Mesothelial cell of epicardium (in vitro differentiated cells): Measurements from ENCODE around the gene ISCA2. TPM values are rescaled to one million over a fixed set of nuclear protein-coding genes. Genes with fewer than 3 reads are reported as not detected.

Source experiments
- DNase-seq, 2 experiments: peaks; one replicate each; pipeline ENCODE4 v3.0.0; 2021; ENCODE audit warnings: low spot score in 2 of 2; ENCODE audit not compliant: unreplicated experiment in 2 of 2
- H3K27ac Mint-ChIP-seq: 2 replicates; pipeline ENCODE4 v1.8.0; 2021; ENCODE audit warnings: mixed read lengths
- H3K27me3 Mint-ChIP-seq: 2 replicates; pipeline ENCODE4 v1.8.0; 2021; ENCODE audit warnings: low read depth, mixed read lengths
- H3K36me3 Mint-ChIP-seq: 2 replicates; pipeline ENCODE4 v1.8.0; 2021; ENCODE audit warnings: mixed read lengths
- H3K4me1 Mint-ChIP-seq: 2 replicates; pipeline ENCODE4 v1.8.0; 2021; ENCODE audit warnings: mixed read lengths
- H3K4me3 Mint-ChIP-seq: 2 replicates; pipeline ENCODE4 v1.8.0; 2021; ENCODE audit warnings: mild to moderate bottlenecking, moderate library complexity, mixed read lengths
- H3K9me3 Mint-ChIP-seq: 2 replicates; pipeline ENCODE4 v1.8.0; 2021; ENCODE audit warnings: mixed read lengths
- CTCF ChIP-seq: fragments of 200-600 bp; sonication (generic); IDR thresholded peaks from one replicate; pipeline ENCODE4 v1.5.0; 2021; ENCODE audit warnings: antibody characterized with exemption; ENCODE audit not compliant: unreplicated experiment
- total RNA-seq: library from RNA; stranded (reverse); gene quantifications from 3 replicates; pipeline ENCODE4 v1.2.1, GENCODE V29; 2021

ISCA2 gene
- total RNA-seq, 1 donor from 2014 or later: 24.1 TPM

GRCh38 chr14:74505831-74506230, 12.3 kb downstream of the ISCA2 start:
- Mint-ChIP-seq H3K4me1 (peaks cover 6% of the 10 kb centered on the region), H3K27me3 (peaks cover 23% of the 10 kb centered on the region), H3K4me3 (no peak overlapping the region), H3K9me3 (no peaks in the 10 kb centered on the region), H3K36me3 (no peaks in the 10 kb centered on the region), H3K27ac (no peak overlapping the region)
- DNase-seq: no peak
- TF ChIP-seq CTCF: no peak

- Mint-ChIP-seq H3K4me3 (no peak overlapping the region), H3K27me3 (peaks cover 27% of the 10 kb centered on the region), H3K4me1 (peaks cover 1% of the 10 kb centered on the region), H3K27ac (no peak overlapping the region), H3K36me3 (no peaks in the 10 kb centered on the region), H3K9me3 (no peaks in the 10 kb centered on the region)
- no peak for DNase-seq
- TF ChIP-seq CTCF: no peak
These were observed 12.9 kb downstream of the ISCA2 start for GRCh38 chr14:74506411-74506851.

- TF ChIP-seq CTCF: no peak
- H3K36me3 Mint-ChIP-seq: no peaks in the 10 kb centered on the region
- peaks cover 31% of the 10 kb centered on the region for H3K27me3 Mint-ChIP-seq
- H3K4me1 Mint-ChIP-seq: no peaks in the 10 kb centered on the region
- no peaks in the 10 kb centered on the region for H3K9me3 Mint-ChIP-seq
- no peak overlapping the region for H3K27ac Mint-ChIP-seq
- no peak for DNase-seq
- H3K4me3 Mint-ChIP-seq: no peak overlapping the region
These were observed 13.5 kb downstream of the ISCA2 start for GRCh38 chr14:74507085-74507484.

GRCh38 chr14:74507840-74508239, 14.3 kb downstream of the ISCA2 start:
- DNase-seq: no peak
- H3K27ac Mint-ChIP-seq: no peak overlapping the region
- no peaks in the 10 kb centered on the region for H3K9me3 Mint-ChIP-seq
- H3K4me3 Mint-ChIP-seq: no peak overlapping the region
- TF ChIP-seq CTCF: no peak
- H3K36me3 Mint-ChIP-seq: no peaks in the 10 kb centered on the region
- no peaks in the 10 kb centered on the region for H3K4me1 Mint-ChIP-seq
- H3K27me3 Mint-ChIP-seq: peaks cover 31% of the 10 kb centered on the region

GRCh38 chr14:74508292-74508731, 14.7 kb downstream of the ISCA2 start:
- no peaks in the 10 kb centered on the region for H3K9me3 Mint-ChIP-seq
- TF ChIP-seq CTCF: no peak
- H3K27ac Mint-ChIP-seq: no peak overlapping the region
- no peaks in the 10 kb centered on the region for H3K36me3 Mint-ChIP-seq
- DNase-seq: no peak
- no peak overlapping the region for H3K4me3 Mint-ChIP-seq
- H3K27me3 Mint-ChIP-seq: peaks cover 31% of the 10 kb centered on the region
- H3K4me1 Mint-ChIP-seq: no peaks in the 10 kb centered on the region
